Muscle of leg (tissue), 11 donors: Measurements from ENCODE around the gene ERGIC3. TPM values are rescaled to one million over a fixed set of nuclear protein-coding genes. Genes with fewer than 3 reads are reported as not detected.
A peak's percentile ranks its signal among the peaks of the same experiment; 100 is the strongest.
"Not testable (repeated sequence)": the region's sequence is repeated elsewhere in the genome, so short reads cannot be mapped to it uniquely, and the experiment has no call there.

Experiments used
- DNase-seq: peaks from one replicate; pipeline ENCODE4 v3.0.0; 2013
- H3K27ac ChIP-seq: one replicate; pipeline ENCODE4 v1.5.1; 2013; ENCODE audit warnings: mild to moderate bottlenecking, low read length, control low read depth
- H3K27me3 ChIP-seq: one replicate; pipeline ENCODE4 v1.6.1; 2013; ENCODE audit warnings: low read length; ENCODE audit not compliant: control insufficient read depth, insufficient read depth
- H3K36me3 ChIP-seq: one replicate; pipeline ENCODE4 v1.6.1; 2013; ENCODE audit warnings: low read length; ENCODE audit not compliant: control insufficient read depth, insufficient read depth
- H3K4me1 ChIP-seq: one replicate; pipeline ENCODE4 v1.6.1; 2013; ENCODE audit warnings: low read length; ENCODE audit not compliant: control insufficient read depth, insufficient read depth
- H3K4me3 ChIP-seq: one replicate; pipeline ENCODE4 v1.5.1; 2013; ENCODE audit warnings: low read length, control low read depth
- H3K9me3 ChIP-seq: replicated peaks from 2 replicates; pipeline ENCODE4 v1.6.1; 2013; ENCODE audit warnings: low read depth, low read length; ENCODE audit not compliant: control insufficient read depth
- WGBS: methylation state at CpG from one replicate; pipeline ENCODE4 v1.1.5; 2013; ENCODE audit warnings: missing lambda C conversion rate; ENCODE audit not compliant: insufficient coverage; 5-methylcytosine and 5-hydroxymethylcytosine counted together
- polyA plus RNA-seq, 8 donors: library from polyadenylated mRNA; unstranded; fragments of 120-200 nt; gene quantifications; one replicate each; pipeline versions ENCODE4 v1.2.1 to v1.2.3, GENCODE V29; 2013; ENCODE audit warnings: inconsistent platforms in 1 of 8, low replicate concordance in 1 of 8; ENCODE audit not compliant: insufficient read length in 8 of 8, insufficient read depth in 1 of 8
- total RNA-seq: library from RNA; stranded (reverse); fragments of 120-200 nt; gene quantifications from one replicate; pipeline ENCODE4 v1.2.4, GENCODE V29; 2013

Gene ERGIC3
- total and polyA plus RNA-seq, 9 donors: 198 to 249 (median 234) TPM

DNA sequence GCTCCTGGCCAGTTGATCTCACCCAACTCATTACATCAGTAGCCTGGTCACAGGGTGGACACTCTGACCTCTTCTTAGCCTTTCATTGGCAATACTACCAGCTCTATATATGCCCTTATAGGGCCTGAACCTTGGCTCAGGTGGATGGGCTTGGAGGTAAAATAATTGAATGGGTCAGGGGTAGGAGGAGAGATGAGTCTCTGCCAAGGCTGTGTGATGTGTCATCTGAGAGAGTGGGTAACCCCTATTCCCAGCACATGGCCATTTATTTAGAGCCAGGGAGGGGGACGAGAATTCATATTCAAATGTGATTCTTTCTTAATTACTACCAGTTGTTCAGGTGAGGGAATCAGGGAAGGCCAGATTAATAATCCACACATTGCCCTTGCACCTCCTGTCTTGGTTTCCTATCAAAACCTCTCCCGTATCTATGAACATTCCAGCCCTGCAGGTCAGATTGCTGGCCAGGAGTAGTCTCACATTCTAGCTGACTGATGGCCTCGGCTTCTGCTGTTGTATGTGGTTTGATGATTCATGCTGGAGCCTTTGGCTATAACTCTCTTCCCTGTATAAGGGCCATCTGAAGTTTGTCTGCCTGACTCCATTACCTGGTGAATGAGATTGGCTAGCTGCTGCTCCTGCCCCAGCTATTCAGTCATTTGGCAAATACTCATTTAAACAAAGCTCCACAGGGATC is 25.8 kb upstream of the ERGIC3 start:
- H3K36me3 ChIP-seq: peaks cover 35% of the 10 kb centered on the region
- DNase-seq: no peak
- no peak overlapping the region for H3K4me3 ChIP-seq
- H3K27ac ChIP-seq: no peak overlapping the region
- H3K27me3 ChIP-seq: no peaks in the 10 kb centered on the region
- no peaks in the 10 kb centered on the region for H3K4me1 ChIP-seq
- no peaks in the 10 kb centered on the region for H3K9me3 ChIP-seq
- 80% methylated on average over 1 of the region's 3 CpGs for WGBS

DNA sequence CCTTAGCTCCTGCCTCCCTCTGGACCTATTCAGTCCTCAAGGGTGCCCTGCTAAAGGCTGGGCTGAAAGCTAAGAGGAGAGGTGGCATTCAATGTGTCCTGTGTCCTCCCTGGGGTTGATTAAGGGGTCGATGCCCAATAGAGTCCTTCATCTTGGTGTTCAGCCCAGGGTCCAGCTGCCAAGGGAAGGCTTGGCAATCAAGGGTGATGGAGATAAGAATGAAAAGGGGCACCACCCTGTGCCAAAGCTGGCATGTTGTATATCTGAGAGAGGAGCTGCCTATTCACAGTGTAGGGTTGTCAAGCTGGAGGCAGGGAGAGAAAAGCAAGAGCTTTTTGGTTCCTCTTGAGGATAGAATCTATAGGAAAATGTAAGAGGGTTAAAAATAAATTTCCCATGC is 24.8 kb upstream of the ERGIC3 start:
- Histone ChIP-seq H3K27ac (no peak overlapping the region), H3K36me3 (peaks cover 27% of the 10 kb centered on the region), H3K27me3 (no peaks in the 10 kb centered on the region), H3K4me1 (no peaks in the 10 kb centered on the region), H3K4me3 (no peak overlapping the region), H3K9me3 (no peaks in the 10 kb centered on the region)
- 90% methylated on average over 1 of the region's 1 CpG for WGBS
- DNase-seq: no peak

DNA sequence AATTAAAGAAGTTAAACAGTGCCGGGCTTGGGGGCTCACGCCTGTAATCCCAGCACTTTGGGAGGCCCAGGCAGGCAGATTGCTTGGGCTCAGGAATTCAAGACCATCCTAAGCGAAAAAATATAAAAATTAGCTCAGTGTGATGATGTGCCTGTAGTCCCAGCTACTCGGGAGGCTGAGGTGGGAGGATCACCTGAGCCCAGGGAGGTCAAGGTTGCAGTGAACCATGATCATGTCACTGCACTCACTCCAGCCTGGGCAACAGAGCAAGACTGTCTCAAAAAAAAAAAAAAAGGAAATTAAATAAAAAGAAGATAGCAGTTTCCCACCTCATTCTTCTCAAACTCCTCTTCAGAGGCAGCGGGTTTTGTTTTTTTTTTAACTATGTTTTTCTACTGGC is 24.1 kb upstream of the ERGIC3 start:
- not testable (repeated sequence) for H3K27ac ChIP-seq, DNase-seq, H3K4me3 ChIP-seq, H3K9me3 ChIP-seq, H3K4me1 ChIP-seq, H3K27me3 ChIP-seq
- WGBS: no CpG with 5 or more reads among the region's 5 CpGs
- H3K36me3 ChIP-seq: peaks cover 20% of the 10 kb centered on the region

DNA sequence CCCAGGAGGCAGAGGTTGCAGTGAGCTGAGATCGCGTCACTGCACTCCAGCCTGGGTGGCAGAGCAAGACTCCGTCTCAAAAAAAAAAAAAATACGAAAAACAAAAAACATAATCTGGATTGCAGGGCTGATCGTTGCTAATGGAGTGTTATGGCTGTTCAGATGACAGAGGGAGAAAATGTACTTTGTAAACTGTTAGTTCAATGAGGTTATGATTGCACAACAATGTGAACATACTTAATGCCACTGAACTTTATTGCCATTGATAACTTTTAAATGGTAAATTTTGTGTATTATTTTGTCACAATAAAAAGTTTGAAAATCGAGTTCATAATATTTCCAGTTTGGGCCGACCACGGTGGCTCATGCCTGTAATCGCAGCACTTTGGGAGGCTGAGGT is 22.9 kb upstream of the ERGIC3 start:
- Histone ChIP-seq H3K27ac (no peak overlapping the region), H3K27me3 (no peaks in the 10 kb centered on the region), H3K9me3 (no peaks in the 10 kb centered on the region), H3K4me1 (no peaks in the 10 kb centered on the region), H3K4me3 (no peak overlapping the region), H3K36me3 (peaks cover 14% of the 10 kb centered on the region)
- no peak for DNase-seq
- 89% methylated on average over 5 of the region's 9 CpGs for WGBS

DNA sequence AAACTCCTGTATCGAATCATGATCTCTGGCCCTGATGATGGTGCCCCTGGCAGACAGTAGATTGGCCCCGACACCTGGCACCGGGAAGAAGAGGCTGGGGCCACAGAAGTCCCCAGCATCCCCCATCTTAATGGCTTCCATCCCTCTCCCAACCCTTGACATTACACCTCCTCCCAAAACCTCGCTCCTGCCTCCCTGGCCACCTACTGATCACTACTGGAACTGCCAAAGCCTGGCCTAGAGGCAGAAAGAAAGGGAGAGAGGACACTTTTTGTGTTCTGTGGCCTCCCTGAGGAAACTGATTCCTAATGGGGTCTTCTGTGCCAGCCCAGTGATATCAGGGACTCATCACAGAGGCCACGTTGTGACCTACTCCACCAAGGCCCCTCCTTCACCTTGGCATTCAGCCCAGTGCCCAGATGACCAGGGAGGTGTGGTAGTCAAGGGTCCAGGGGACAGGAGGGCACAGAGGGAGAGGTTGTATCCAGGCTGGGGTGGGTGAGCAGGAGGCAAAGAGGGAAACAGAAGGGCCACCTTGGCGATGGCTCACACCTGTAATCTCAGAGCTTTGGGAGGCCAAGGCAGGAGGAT is 18.5 kb upstream of the ERGIC3 start:
- 93% methylated on average over 4 of the region's 6 CpGs for WGBS
- Histone ChIP-seq H3K36me3 (no peaks in the 10 kb centered on the region), H3K27me3 (no peaks in the 10 kb centered on the region), H3K4me1 (no peaks in the 10 kb centered on the region), H3K9me3 (no peaks in the 10 kb centered on the region), H3K4me3 (no peak overlapping the region), H3K27ac (no peak overlapping the region)
- no peak for DNase-seq

DNA sequence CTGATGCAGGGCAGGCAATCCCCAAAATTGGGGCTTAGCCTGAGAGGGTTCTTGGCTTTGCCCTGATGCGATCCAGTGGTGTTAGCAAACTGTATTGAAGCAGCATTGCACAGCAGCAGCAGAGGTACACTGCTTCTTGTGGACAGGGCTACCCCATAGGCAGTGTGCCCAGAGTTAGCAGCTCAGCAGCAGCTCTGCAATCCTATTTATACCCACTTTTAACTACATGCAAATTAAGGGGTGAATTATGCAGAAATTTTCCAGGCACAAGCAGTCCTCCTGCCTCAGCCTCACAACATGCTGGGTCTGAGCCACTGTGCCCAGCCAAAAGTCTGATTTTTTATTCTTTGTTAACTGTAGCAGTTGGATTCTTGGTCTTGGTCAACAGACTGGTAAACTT is 16.2 kb upstream of the ERGIC3 start:
- no peak overlapping the region for H3K4me3 ChIP-seq

DNA sequence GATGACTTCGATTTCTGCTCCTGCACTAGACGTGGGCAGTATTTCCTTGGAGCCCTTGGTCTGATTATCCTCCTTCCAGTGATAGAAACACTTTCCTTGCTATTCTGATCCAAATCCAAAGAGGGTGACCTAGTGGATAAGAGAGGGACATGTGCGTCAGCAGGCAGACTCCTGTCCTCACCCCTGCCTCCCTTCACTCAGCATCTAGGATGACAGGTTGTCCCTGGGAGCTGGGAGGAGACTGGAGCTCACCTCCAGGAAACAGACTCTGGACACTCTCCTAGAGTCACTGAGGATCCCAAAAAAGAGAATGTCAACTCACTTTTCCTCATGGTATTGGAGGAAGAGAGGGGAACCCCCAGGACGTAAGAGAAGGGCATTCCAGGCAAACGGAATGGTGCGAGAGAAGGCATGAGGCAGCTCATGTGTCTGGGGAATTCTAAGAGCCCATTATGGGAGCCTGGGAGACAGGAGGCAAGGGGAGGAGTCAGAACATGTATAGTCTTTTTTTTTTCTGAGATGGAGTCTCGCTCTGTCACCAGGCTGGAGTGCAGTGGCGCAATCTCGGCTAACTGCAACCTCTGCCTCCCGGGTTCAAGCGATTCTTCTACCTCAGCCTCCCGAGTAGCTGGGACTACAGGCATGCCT is 14.6 kb upstream of the ERGIC3 start:
- Histone ChIP-seq H3K9me3 (no peaks in the 10 kb centered on the region), H3K4me1 (no peaks in the 10 kb centered on the region), H3K27me3 (no peaks in the 10 kb centered on the region), H3K4me3 (no peak overlapping the region), H3K36me3 (no peaks in the 10 kb centered on the region), H3K27ac (no peak overlapping the region)
- DNase-seq: no peak
- 84% methylated on average over 11 of the region's 12 CpGs for WGBS

More for the DNA sequence above, 16.2 kb upstream of the ERGIC3 start:
- WGBS: 80% methylated on average over 1 of the region's 1 CpG
- DNase-seq: no peak
- Histone ChIP-seq H3K9me3 (no peaks in the 10 kb centered on the region), H3K36me3 (no peaks in the 10 kb centered on the region), H3K27ac (no peak overlapping the region), H3K27me3 (no peaks in the 10 kb centered on the region), H3K4me1 (no peaks in the 10 kb centered on the region)

DNA sequence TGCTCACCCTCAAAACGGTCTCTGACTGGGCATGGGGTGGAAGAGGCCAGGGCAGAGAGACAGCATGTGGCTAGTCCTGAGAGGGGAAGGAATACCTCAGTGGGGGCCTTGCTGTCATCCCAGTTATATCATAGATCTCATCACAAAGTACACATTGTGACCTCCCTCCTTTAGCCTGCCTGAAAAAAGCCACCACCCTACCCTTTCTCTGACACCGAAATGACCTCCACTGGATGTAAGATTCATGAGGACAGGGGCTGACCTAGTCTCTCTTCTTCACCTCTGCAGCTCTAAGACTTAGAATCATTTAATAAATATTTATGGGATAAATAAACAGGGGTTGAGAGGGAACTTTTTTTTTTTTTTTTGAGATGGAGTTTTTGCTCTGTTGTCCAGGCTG is 12.3 kb upstream of the ERGIC3 start, which contains the start of gene C20orf173:
TSS of gene C20orf173 (minus strand) at position 101 of the 400 bp plus-strand sequence. CDS start 279 bp downstream, outside the sequence.
- Histone ChIP-seq H3K4me3 (no peak within 1 kb of the TSS), H3K27me3 (no peaks in the 10 kb centered on the region), H3K9me3 (no peaks in the 10 kb centered on the region), H3K36me3 (no peaks in the 10 kb centered on the region), H3K4me1 (no peaks in the 10 kb centered on the region), H3K27ac (no peak within 1 kb of the TSS)
- no CpG with 5 or more reads among the region's 2 CpGs for WGBS
- DNase-seq: no peak

DNA sequence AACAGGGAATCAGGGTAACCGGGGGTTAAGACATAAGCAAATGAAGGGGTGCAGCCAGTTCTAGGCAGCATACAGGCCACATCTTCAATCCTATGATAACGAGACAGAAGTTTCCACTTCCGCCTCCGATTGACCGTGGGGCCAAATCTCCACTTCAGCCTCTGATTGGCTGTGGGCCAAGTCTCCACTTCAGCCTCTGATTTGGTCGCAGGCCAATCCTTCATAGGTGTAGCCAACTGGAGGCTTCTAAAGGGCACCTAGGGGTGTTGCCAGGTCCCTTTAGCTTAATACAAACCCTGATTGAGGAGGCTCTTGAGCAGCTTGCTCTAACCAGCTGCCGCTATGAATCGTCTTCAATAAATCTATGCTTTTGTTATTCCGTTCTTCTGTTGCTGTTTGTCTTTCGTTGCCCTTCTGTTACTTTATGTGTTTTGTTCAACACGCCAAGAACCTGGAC is 2.1 kb upstream of the ERGIC3 start:
- no peaks in the 10 kb centered on the region for H3K9me3 ChIP-seq
- peaks cover 11% of the 10 kb centered on the region for H3K4me1 ChIP-seq
- peak; percentile 55 for DNase-seq
- peaks cover 12% of the 10 kb centered on the region for H3K36me3 ChIP-seq
- H3K27me3 ChIP-seq: no peaks in the 10 kb centered on the region
- WGBS: 31% methylated on average over 5 of the region's 11 CpGs
- H3K4me3 ChIP-seq: no peak overlapping the region
- H3K27ac ChIP-seq: no peak overlapping the region

DNA sequence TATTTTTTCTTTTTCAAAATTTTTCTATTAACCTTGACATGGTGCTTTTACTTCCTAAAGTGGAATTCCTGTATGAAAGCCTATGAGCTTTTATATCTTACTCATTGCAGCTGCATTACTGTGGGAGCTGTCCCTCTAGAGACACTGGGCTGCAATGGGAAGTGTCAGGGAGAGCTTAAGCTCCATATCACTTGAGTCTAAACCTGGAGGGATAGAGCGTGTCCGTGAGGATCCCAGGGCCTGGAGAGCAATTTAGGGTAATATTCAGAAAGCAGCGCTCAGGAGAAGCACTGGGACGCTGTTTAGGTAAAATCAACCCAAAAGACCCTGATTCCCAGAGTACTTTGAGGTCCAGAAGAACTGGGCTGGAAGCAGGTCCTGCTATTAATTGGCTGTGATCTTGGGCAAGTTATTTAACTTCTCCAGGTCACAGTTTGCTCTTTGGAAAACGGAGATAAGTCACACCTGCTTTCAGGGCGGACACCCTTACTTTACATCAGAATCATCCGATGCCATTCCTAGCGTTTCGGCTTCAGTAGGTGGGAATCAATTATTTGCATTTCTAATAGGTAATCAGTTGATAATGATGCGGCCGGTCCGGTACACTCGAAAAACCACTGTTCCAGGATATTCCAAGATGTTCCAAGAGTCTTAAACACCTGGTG is 628 bp upstream of the ERGIC3 start:
- WGBS: 0% methylated on average over 4 of the region's 13 CpGs
- no peak for DNase-seq
- no peak overlapping the region for H3K27ac ChIP-seq
- H3K9me3 ChIP-seq: no peaks in the 10 kb centered on the region
- no peaks in the 10 kb centered on the region for H3K27me3 ChIP-seq
- peaks cover 18% of the 10 kb centered on the region for H3K36me3 ChIP-seq
- peak overlapping the region; percentile 89 for H3K4me3 ChIP-seq
- H3K4me1 ChIP-seq: peaks cover 11% of the 10 kb centered on the region
